ENCODE results near the gene APOA1. TPM values are rescaled to one million over a fixed set of nuclear protein-coding genes. Genes with fewer than 3 reads are reported as not detected.

APOA1 gene
- polyA plus RNA-seq, 2 donors: 0.08 to 0.10 TPM

DNA sequence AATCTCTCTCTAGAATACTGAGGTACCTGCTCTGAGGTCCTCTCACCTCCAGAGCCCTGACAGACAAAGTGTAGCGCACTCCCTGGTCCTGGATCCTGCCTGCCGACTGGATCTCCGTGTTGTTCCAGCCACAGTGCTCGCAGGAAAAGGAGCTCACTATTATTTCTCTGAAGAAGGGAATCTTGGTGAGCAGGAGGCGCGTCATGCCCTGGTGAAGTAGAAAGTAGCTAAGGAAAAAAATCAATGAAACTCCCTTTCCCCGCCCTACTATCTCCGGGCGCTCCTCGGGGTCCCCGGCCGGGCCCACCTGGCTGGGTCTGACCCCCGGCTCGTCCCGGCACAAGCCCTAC is 50.0 kb downstream of the APOA1 start:
- whole genome bisulfite sequencing, 2 donors: 0 to 1% methylated on average over 15 of the region's 15 CpGs
- H3K9me3 ChIP-seq (ENCODE audit: control insufficient read depth in 2 of 2, insufficient read depth in 1 of 2, low read depth in 1 of 2, low read length in 1 of 2): no peaks in the 10 kb centered on the region
- peaks cover 6 to 12% of the 10 kb centered on the region in 2 donors for H3K4me1 ChIP-seq (ENCODE audit: control insufficient read depth in 2 of 2, insufficient read depth in 2 of 2, low read length in 1 of 2)
- peaks cover 29 to 31% of the 10 kb centered on the region in 2 donors for H3K36me3 ChIP-seq (ENCODE audit: control insufficient read depth in 2 of 2, insufficient read depth in 2 of 2, low read length in 1 of 2)
- H3K27ac ChIP-seq (ENCODE audit: low read depth in 2 of 2, low read length in 1 of 2): peak overlapping the region; percentile 75 to 94
- H3K27me3 ChIP-seq (ENCODE audit: control insufficient read depth in 1 of 2, insufficient read depth in 2 of 2, low read length in 2 of 2): no peaks in the 10 kb centered on the region
- H3K4me3 ChIP-seq (ENCODE audit: low read depth in 1 of 2, low read length in 2 of 2): peak overlapping the region; percentile 88 to 97

DNA sequence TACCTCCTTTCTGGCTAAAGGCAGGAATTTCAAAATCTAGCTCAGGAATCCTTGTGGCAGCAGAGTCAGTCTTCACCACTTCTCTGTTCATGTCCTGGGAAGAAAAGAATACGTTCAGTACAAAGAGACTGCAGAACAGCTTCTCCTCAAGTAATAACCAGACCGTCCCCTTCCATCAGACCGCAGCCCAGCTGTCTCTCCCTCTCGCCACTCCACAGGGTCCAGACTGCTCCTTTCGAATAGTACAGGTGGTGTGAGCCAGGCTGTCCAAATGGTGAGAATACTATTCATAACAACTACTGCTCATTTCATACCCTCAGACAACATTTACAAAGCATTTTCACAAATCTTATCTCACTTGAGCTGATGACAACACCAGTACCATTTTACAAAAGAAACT is 50.5 kb downstream of the APOA1 start:
- Histone ChIP-seq H3K36me3 (ENCODE audit: control insufficient read depth in 2 of 2, insufficient read depth in 2 of 2, low read length in 1 of 2) (peaks cover 31 to 32% of the 10 kb centered on the region in 2 donors), H3K27me3 (ENCODE audit: control insufficient read depth in 1 of 2, insufficient read depth in 2 of 2, low read length in 2 of 2) (no peaks in the 10 kb centered on the region), H3K27ac (ENCODE audit: low read depth in 2 of 2, low read length in 1 of 2) (no peak overlapping the region), H3K4me1 (ENCODE audit: control insufficient read depth in 2 of 2, insufficient read depth in 2 of 2, low read length in 1 of 2) (peaks cover 6 to 12% of the 10 kb centered on the region in 2 donors), H3K4me3 (ENCODE audit: low read depth in 1 of 2, low read length in 2 of 2) (peak overlapping the region; percentile 88 to 97), H3K9me3 (ENCODE audit: control insufficient read depth in 2 of 2, insufficient read depth in 1 of 2, low read depth in 1 of 2, low read length in 1 of 2) (no peaks in the 10 kb centered on the region)
- WGBS, 2 donors: 58 to 62% methylated on average over 5 of the region's 5 CpGs

DNA sequence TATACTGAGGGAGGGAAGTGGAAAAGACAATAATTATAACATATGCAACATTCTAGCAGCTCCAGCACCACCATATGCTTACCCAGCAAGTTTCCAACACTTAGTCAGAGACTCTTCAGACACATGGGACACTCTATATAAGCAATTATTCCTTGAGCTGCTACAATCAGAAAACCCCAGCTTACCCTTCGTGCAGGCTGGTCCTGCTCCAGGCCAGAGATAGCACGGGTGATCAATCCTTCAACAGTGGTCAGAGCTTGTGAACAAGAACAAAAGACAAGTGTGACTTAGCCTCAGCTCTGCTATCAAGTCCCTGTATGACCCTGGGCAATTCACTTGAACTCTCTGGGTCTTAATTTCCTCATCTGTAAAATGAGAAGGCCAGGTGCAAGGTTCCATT is 51.1 kb downstream of the APOA1 start:
- peaks cover 6 to 7% of the 10 kb centered on the region in 2 donors for H3K4me1 ChIP-seq (ENCODE audit: control insufficient read depth in 2 of 2, insufficient read depth in 2 of 2, low read length in 1 of 2)
- peaks cover 31 to 33% of the 10 kb centered on the region in 2 donors for H3K36me3 ChIP-seq (ENCODE audit: control insufficient read depth in 2 of 2, insufficient read depth in 2 of 2, low read length in 1 of 2)
- WGBS, 2 donors: 84 to 85% methylated on average over 2 of the region's 2 CpGs
- H3K27ac ChIP-seq (ENCODE audit: low read depth in 2 of 2, low read length in 1 of 2): no peak overlapping the region
- H3K9me3 ChIP-seq (ENCODE audit: control insufficient read depth in 2 of 2, insufficient read depth in 1 of 2, low read depth in 1 of 2, low read length in 1 of 2): no peaks in the 10 kb centered on the region
- H3K4me3 ChIP-seq (ENCODE audit: low read depth in 1 of 2, low read length in 2 of 2): no peak overlapping the region
- H3K27me3 ChIP-seq (ENCODE audit: control insufficient read depth in 1 of 2, insufficient read depth in 2 of 2, low read length in 2 of 2): no peaks in the 10 kb centered on the region

Other genes with a start within 250 kb of the APOA1 start
- 10 to 100 TPM in 1 of 2 donors, 1 to 10 TPM in 1; 9.6 to 11.4 TPM for gene BUD13, start 64.6 kb downstream of the APOA1 start, polyA plus RNA-seq
- gene ZPR1, start 49.6 kb downstream of the APOA1 start, polyA plus RNA-seq: 10 to 100 TPM in 1 of 2 donors, 1 to 10 TPM in 1; 9.9 to 24.4 TPM
- gene APOA5, start 45.7 kb downstream of the APOA1 start, polyA plus RNA-seq: not detected
- under 1 TPM; 0.05 to 0.06 TPM for gene APOA4, start 14.3 kb downstream of the APOA1 start, polyA plus RNA-seq
- gene APOC3, start 7.7 kb downstream of the APOA1 start, polyA plus RNA-seq: not detected